ENCODE results near the gene DSTYK.
"Not testable (repeated sequence)": the region's sequence is repeated elsewhere in the genome, so short reads cannot be mapped to it uniquely, and the experiment has no call there.

The DSTYK gene

GRCh38 chr1:205171369-205171768 is 40.1 kb downstream of the DSTYK start:
- DNase-seq = no peak

- no peak for DNase-seq
Observed at GRCh38 chr1:205170532-205171269, 40.8 kb downstream of the DSTYK start.

GRCh38 chr1:205169248-205169647 is 42.3 kb downstream of the DSTYK start:
- no peak for DNase-seq

GRCh38 chr1:205168291-205168690 is 43.2 kb downstream of the DSTYK start:
- DNase-seq = no peak

GRCh38 chr1:205162301-205162700 is 49.2 kb downstream of the DSTYK start:
- no peak for DNase-seq

GRCh38 chr1:205161076-205161475 is 50.4 kb downstream of the DSTYK start:
- DNase-seq = no peak

- DNase-seq = no peak
Observed at GRCh38 chr1:205158048-205158616, 53.4 kb downstream of the DSTYK start.

GRCh38 chr1:205155665-205156377 is 55.7 kb downstream of the DSTYK start:
- DNase-seq = not testable (repeated sequence)

GRCh38 chr1:205152505-205152904 is 59.0 kb downstream of the DSTYK start:
- no peak for DNase-seq

GRCh38 chr1:205150651-205151428 is 60.7 kb downstream of the DSTYK start:
- no peak for DNase-seq

GRCh38 chr1:205147191-205147835 is 64.2 kb downstream of the DSTYK start:
- DNase-seq = no peak

GRCh38 chr1:205144751-205145150 is 66.8 kb downstream of the DSTYK start:
- DNase-seq = no peak

- DNase-seq = no peak
Observed at GRCh38 chr1:205144046-205144720, 67.3 kb downstream of the DSTYK start.

GRCh38 chr1:205142102-205142469 is 69.4 kb downstream of the DSTYK start:
- DNase-seq = no peak

- DNase-seq = no peak
Observed at GRCh38 chr1:205141236-205142101, 70.0 kb downstream of the DSTYK start.

GRCh38 chr1:205140113-205140512 is 71.4 kb downstream of the DSTYK start:
- no peak for DNase-seq

GRCh38 chr1:205137901-205138300 is 73.6 kb downstream of the DSTYK start:
- DNase-seq = no peak

- DNase-seq = no peak
Observed at GRCh38 chr1:205133287-205133686, 78.2 kb downstream of the DSTYK start.

- DNase-seq = no peak
Observed at GRCh38 chr1:205129447-205130029, 82.0 kb downstream of the DSTYK start.

- DNase-seq = no peak
Observed at GRCh38 chr1:205128050-205128449, 83.5 kb downstream of the DSTYK start.

GRCh38 chr1:205127646-205128045 is 83.9 kb downstream of the DSTYK start:
- DNase-seq = no peak
